SKM-1 (cell line): ENCODE data around the gene PLSCR5.
A peak's percentile ranks its signal among the peaks of the same experiment; 100 is the strongest.

Source experiments
- DNase-seq: peaks from one replicate; lab custom pipeline; 2025; ENCODE audit not compliant: unreplicated experiment; lab: John Stamatoyannopoulos, UW

The PLSCR5 gene

GRCh38 chr3:146605106-146605505 is at the start of gene PLSCR5:
Gene PLSCR5 (minus strand): TSS chr3:146605346. CDS start chr3:146605212, 134 bp downstream.
- no peak for DNase-seq

- no peak for DNase-seq
Measured at GRCh38 chr3:146653978-146654377, 48.8 kb upstream of the PLSCR5 start.

GRCh38 chr3:146650691-146651442 is 45.7 kb upstream of the PLSCR5 start:
- no peak for DNase-seq

- peak; percentile 68 for DNase-seq
Measured at GRCh38 chr3:146646261-146646660, 41.1 kb upstream of the PLSCR5 start.

- peak; percentile 59 for DNase-seq
Measured at GRCh38 chr3:146640955-146641867, 36.1 kb upstream of the PLSCR5 start.

- no peak for DNase-seq
Measured at GRCh38 chr3:146640361-146640760, 35.2 kb upstream of the PLSCR5 start.

GRCh38 chr3:146638718-146639117 is 33.6 kb upstream of the PLSCR5 start:
- DNase-seq = peak; percentile 3

GRCh38 chr3:146637871-146638270 is 32.7 kb upstream of the PLSCR5 start:
- no peak for DNase-seq

- DNase-seq = no peak
Measured at GRCh38 chr3:146636881-146637280, 31.7 kb upstream of the PLSCR5 start.

- no peak for DNase-seq
Measured at GRCh38 chr3:146634346-146634745, 29.2 kb upstream of the PLSCR5 start.

- no peak for DNase-seq
Measured at GRCh38 chr3:146628671-146629070, 23.5 kb upstream of the PLSCR5 start.

GRCh38 chr3:146626403-146627122 is 21.4 kb upstream of the PLSCR5 start:
- DNase-seq = no peak

- DNase-seq = no peak
Measured at GRCh38 chr3:146625186-146625775, 20.1 kb upstream of the PLSCR5 start.

GRCh38 chr3:146621723-146622122 is 16.6 kb upstream of the PLSCR5 start:
- no peak for DNase-seq

- DNase-seq = no peak
Measured at GRCh38 chr3:146612015-146612414, 6.9 kb upstream of the PLSCR5 start.

- DNase-seq = no peak
Measured at GRCh38 chr3:146611096-146611495, 6.0 kb upstream of the PLSCR5 start.

- DNase-seq = no peak
Measured at GRCh38 chr3:146598535-146598934, 6.6 kb downstream of the PLSCR5 start.

GRCh38 chr3:146594843-146595482 is 10.2 kb downstream of the PLSCR5 start:
- no peak for DNase-seq

- DNase-seq = no peak
Measured at GRCh38 chr3:146593776-146594175, 11.4 kb downstream of the PLSCR5 start.

GRCh38 chr3:146590521-146590920 is 14.6 kb downstream of the PLSCR5 start:
- no peak for DNase-seq
